Measurements from ENCODE around the gene CDK17.
A peak's percentile ranks its signal among the peaks of the same experiment; 100 is the strongest.

Gene CDK17

DNA sequence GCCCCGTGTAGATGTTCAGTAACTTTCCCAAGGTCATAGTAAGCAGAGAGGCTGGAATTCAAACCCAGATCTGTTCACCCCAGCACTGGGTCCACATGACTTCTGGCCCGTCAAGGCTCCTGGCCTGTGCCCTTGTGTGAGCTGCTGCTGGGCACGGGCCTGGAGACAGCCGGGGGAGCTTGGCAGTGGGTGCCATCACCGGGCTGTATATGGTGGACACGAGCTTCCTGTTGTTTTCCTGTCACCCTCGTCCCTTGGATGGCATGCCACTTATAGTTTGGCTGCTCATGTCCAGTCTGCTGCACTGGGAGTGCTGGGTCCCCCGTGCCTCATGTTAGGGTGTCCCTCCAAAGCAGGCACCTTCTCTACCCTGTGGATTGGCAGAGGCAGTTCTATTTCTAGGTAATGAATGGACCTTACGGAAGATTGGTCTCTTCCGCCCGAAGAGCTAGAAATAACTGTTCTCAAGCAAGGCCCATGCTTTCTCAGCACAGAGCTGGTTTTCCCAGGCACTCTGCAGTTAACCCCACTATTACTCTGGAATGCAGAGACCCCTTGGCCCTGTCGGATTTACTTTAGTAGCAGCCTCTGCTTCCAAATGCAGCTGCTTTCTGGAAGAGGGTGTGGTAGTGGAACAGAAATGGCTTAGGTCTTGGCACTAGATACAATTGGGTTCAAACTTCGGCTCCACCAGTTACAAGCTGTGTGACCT is 161.7 kb downstream of the CDK17 start:
- H3K4me3 ChIP-seq (ENCODE audit: low read length in 2 of 2): no peak overlapping the region
- no peaks in the 10 kb centered on the region for H3K27me3 ChIP-seq (ENCODE audit: control insufficient read depth in 2 of 2, insufficient read depth in 2 of 2, low read length in 2 of 2)
- no peaks in the 10 kb centered on the region for H3K9me3 ChIP-seq (ENCODE audit: control insufficient read depth in 2 of 2, low read length in 2 of 2)
- peak overlapping the region; percentile 46 to 80 for H3K27ac ChIP-seq (ENCODE audit: low read depth in 2 of 2, low read length in 2 of 2)
- H3K4me1 ChIP-seq (ENCODE audit: control insufficient read depth in 2 of 2, insufficient read depth in 2 of 2, low read length in 2 of 2): peaks cover 26 to 33% of the 10 kb centered on the region in 2 donors
- no peaks in the 10 kb centered on the region for H3K36me3 ChIP-seq (ENCODE audit: control insufficient read depth in 2 of 2, insufficient read depth in 2 of 2, low read length in 2 of 2)
- peak overlapping the region in 1 of 2 donors; percentile 14 for H3K9ac ChIP-seq (ENCODE audit: low read depth in 1 of 2, low read length in 2 of 2)

DNA sequence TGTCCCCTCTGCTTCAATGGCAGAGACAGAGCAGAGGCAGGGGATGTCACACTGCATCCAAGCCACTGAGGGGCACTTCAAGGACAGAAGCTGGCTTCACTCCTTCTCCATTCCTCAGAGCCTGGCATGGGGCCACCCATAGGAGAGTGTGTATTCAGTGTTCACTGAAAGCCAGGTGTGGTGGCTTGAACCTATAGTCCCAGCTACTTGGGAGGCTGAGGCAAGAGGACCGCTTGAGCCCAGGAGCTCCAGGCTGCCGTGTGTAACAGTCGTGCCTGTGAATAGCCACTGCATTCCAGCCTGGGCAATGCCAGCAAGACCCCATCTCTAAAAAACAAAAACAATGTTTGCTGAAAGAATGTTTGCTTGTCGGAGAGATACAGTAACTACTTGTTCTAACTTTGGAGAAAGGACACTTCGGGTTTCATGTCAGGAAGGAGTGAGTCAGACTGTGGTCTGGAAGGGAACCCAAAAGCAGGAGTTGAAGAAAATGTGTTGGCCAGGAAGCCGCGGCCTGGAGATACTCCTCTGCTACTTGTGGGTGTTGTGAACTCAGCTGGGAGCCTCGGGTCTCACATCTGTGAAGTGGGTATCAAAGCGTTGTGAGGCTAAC is 162.7 kb downstream of the CDK17 start:
- no peaks in the 10 kb centered on the region for H3K27me3 ChIP-seq (ENCODE audit: control insufficient read depth in 2 of 2, insufficient read depth in 2 of 2, low read length in 2 of 2)
- no peaks in the 10 kb centered on the region for H3K36me3 ChIP-seq (ENCODE audit: control insufficient read depth in 2 of 2, insufficient read depth in 2 of 2, low read length in 2 of 2)
- H3K4me1 ChIP-seq (ENCODE audit: control insufficient read depth in 2 of 2, insufficient read depth in 2 of 2, low read length in 2 of 2): peaks cover 26 to 33% of the 10 kb centered on the region in 2 donors
- H3K27ac ChIP-seq (ENCODE audit: low read depth in 2 of 2, low read length in 2 of 2): peak overlapping the region; percentile 80 to 86
- H3K4me3 ChIP-seq (ENCODE audit: low read length in 2 of 2): no peak overlapping the region
- H3K9me3 ChIP-seq (ENCODE audit: control insufficient read depth in 2 of 2, low read length in 2 of 2): no peaks in the 10 kb centered on the region
- peak overlapping the region in 1 of 2 donors; percentile 20 for H3K9ac ChIP-seq (ENCODE audit: low read depth in 1 of 2, low read length in 2 of 2)

DNA sequence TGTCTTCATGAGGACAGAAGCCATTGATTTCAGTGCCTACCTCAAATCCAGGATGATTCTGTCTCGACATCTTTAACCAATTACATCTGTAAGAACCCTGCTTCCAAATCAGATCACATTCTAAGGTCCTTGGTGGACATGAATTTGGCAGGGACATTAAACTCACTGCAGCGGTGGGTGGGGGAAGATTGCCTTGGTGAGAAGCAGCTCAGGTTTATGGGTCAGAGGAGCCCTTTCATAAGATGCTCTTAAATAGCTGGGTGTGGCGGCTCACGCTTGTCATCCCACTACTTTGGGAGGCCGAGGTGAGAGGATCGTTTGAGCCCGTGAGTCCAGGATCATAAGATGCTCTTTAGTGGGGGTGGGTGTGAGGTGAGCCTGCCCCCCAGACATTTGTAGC is 163.2 kb downstream of the CDK17 start:
- Histone ChIP-seq H3K4me3 (ENCODE audit: low read length in 2 of 2) (no peak overlapping the region), H3K9ac (ENCODE audit: low read depth in 1 of 2, low read length in 2 of 2) (no peak overlapping the region), H3K27ac (ENCODE audit: low read depth in 2 of 2, low read length in 2 of 2) (peak overlapping the region; percentile 80 to 86), H3K27me3 (ENCODE audit: control insufficient read depth in 2 of 2, insufficient read depth in 2 of 2, low read length in 2 of 2) (no peaks in the 10 kb centered on the region), H3K4me1 (ENCODE audit: control insufficient read depth in 2 of 2, insufficient read depth in 2 of 2, low read length in 2 of 2) (peaks cover 23 to 28% of the 10 kb centered on the region in 2 donors), H3K36me3 (ENCODE audit: control insufficient read depth in 2 of 2, insufficient read depth in 2 of 2, low read length in 2 of 2) (no peaks in the 10 kb centered on the region), H3K9me3 (ENCODE audit: control insufficient read depth in 2 of 2, low read length in 2 of 2) (no peaks in the 10 kb centered on the region)

DNA sequence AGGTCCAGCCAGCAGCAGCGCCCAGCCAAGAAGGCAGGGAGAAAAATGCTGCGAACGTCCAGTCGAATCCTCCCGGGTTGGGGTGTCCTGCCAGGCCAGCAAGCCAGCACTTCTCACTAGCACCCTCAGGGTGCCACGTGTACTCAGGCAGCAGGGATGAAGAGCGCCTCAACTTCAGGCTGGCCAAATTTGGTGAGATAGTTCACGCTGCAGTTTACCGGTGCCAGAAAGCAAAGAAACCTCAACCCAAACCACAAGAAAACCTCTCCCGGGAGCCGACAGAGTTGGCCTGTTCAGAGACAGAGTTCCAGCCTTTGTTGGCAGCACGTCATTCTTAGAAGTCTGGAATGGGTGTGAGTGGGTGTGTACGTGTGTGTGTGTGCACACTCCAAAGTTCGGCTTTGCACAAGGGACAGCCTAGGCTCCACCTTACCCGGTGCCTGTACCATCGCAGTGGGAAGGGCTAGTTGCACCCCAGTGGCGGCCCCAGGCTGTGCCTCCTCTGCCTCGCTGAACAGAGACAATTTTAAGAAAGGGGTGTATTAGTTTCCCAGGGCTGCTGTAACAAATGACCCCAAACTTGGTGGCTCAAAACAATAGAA is 163.9 kb downstream of the CDK17 start:
- Histone ChIP-seq H3K27me3 (ENCODE audit: control insufficient read depth in 2 of 2, insufficient read depth in 2 of 2, low read length in 2 of 2) (no peaks in the 10 kb centered on the region), H3K4me3 (ENCODE audit: low read length in 2 of 2) (no peak overlapping the region), H3K27ac (ENCODE audit: low read depth in 2 of 2, low read length in 2 of 2) (peak overlapping the region in 1 of 2 donors; percentile 80)

DNA sequence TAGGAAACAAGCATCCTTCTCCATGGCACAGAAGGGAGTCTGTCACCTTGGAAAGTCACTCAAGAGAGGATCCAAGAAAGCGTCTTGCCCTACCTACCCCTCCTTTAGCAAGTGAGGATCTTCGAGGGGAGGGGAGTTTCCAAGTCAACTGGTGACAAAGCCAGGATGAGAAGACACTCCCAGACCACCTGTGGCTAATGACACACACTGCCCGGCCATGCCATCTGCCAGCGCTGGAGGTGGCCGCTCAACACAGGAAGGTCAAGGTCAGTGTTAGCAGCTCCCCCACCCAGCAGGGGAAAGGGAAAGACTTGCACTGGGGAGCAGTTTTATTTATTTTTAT is 164.8 kb downstream of the CDK17 start:
- Histone ChIP-seq H3K36me3 (ENCODE audit: control insufficient read depth in 2 of 2, insufficient read depth in 2 of 2, low read length in 2 of 2) (no peaks in the 10 kb centered on the region), H3K27ac (ENCODE audit: low read depth in 2 of 2, low read length in 2 of 2) (peak overlapping the region in 1 of 2 donors; percentile 79), H3K9ac (ENCODE audit: low read depth in 1 of 2, low read length in 2 of 2) (no peak overlapping the region), H3K4me1 (ENCODE audit: control insufficient read depth in 2 of 2, insufficient read depth in 2 of 2, low read length in 2 of 2) (peaks cover 22 to 24% of the 10 kb centered on the region in 2 donors), H3K27me3 (ENCODE audit: control insufficient read depth in 2 of 2, insufficient read depth in 2 of 2, low read length in 2 of 2) (no peaks in the 10 kb centered on the region), H3K4me3 (ENCODE audit: low read length in 2 of 2) (no peak overlapping the region), H3K9me3 (ENCODE audit: control insufficient read depth in 2 of 2, low read length in 2 of 2) (no peaks in the 10 kb centered on the region)

More for the DNA sequence above, 163.9 kb downstream of the CDK17 start:
- Histone ChIP-seq H3K36me3 (ENCODE audit: control insufficient read depth in 2 of 2, insufficient read depth in 2 of 2, low read length in 2 of 2) (no peaks in the 10 kb centered on the region), H3K4me1 (ENCODE audit: control insufficient read depth in 2 of 2, insufficient read depth in 2 of 2, low read length in 2 of 2) (peaks cover 22 to 25% of the 10 kb centered on the region in 2 donors), H3K9ac (ENCODE audit: low read depth in 1 of 2, low read length in 2 of 2) (peak overlapping the region in 1 of 2 donors; percentile 36), H3K9me3 (ENCODE audit: control insufficient read depth in 2 of 2, low read length in 2 of 2) (no peaks in the 10 kb centered on the region)

DNA sequence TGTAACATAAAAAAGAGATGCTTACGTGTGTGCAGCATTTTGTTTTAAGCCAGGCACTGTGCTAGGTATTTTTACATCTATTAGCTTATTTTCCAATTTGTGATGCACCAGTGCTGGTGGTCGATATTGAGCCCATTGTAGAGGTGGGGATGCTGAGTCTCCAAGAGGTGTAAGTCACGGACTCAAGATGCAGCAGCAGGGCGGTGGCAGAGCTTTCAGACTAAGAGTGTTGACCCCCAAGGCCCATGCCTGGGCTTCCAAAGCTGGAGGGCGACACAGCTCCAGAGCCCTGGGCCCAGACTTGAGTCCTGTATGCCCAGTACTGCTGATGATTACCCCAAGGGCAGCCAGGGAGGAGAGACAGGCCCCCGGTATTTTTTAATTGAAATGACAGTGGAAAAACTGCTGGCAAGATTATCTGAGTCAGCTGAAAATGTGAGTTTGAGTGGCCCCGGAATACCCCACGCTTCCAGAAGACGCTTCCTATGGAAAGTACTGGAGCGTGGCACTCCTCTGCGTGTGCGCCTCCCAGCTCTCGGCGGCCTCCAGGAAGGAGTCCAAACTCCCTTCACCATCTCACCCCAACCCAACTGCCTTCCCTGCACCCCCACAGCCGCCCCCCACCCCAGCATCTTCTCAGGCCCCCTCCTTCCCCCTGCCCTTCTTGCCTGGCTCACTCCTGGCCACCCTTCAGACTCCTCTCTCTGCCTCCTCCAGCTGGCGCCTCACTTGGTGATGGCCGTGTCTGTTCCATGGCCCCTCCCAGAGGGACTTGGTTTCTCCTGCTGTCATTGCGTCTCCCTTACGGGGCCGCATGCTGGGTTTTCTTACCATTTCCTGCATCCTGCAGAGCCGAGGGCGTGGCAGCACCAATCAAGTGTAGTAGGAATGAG is 165.4 kb downstream of the CDK17 start:
- peaks cover 22 to 24% of the 10 kb centered on the region in 2 donors for H3K4me1 ChIP-seq (ENCODE audit: control insufficient read depth in 2 of 2, insufficient read depth in 2 of 2, low read length in 2 of 2)
- H3K4me3 ChIP-seq (ENCODE audit: low read length in 2 of 2): no peak overlapping the region
- H3K27ac ChIP-seq (ENCODE audit: low read depth in 2 of 2, low read length in 2 of 2): peak overlapping the region; percentile 49 to 79
- H3K9ac ChIP-seq (ENCODE audit: low read depth in 1 of 2, low read length in 2 of 2): no peak overlapping the region
- H3K36me3 ChIP-seq (ENCODE audit: control insufficient read depth in 2 of 2, insufficient read depth in 2 of 2, low read length in 2 of 2): no peaks in the 10 kb centered on the region
- H3K27me3 ChIP-seq (ENCODE audit: control insufficient read depth in 2 of 2, insufficient read depth in 2 of 2, low read length in 2 of 2): no peaks in the 10 kb centered on the region
- no peaks in the 10 kb centered on the region for H3K9me3 ChIP-seq (ENCODE audit: control insufficient read depth in 2 of 2, low read length in 2 of 2)

DNA sequence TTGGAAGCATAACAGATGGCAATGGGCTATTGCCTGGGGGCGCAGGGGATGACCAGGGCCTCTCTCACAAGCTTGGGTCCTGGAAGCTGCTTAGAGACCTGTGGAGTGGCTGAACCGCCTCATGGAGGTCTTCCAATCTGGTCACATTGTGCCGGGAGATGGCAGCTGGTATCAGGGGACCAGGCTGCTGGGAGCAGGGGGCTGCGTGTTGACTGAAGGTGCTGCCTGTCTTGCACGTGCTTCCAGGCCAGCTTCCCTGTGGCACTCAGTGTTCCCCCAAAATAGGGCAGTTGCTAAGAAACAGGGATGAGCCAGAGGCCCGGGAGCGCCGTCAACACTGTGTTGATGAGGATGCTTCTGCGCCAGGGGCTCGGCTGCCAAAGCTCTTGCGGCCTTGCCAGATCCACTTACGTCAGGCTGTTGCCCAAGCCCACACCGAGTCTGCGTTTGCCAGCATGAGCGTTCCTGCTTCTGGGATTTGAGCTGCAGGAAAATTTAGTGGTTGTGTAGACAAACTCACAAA is 166.2 kb downstream of the CDK17 start:
- H3K36me3 ChIP-seq (ENCODE audit: control insufficient read depth in 2 of 2, insufficient read depth in 2 of 2, low read length in 2 of 2): no peaks in the 10 kb centered on the region
- H3K9me3 ChIP-seq (ENCODE audit: control insufficient read depth in 2 of 2, low read length in 2 of 2): no peaks in the 10 kb centered on the region
- H3K9ac ChIP-seq (ENCODE audit: low read depth in 1 of 2, low read length in 2 of 2): no peak overlapping the region
- H3K4me1 ChIP-seq (ENCODE audit: control insufficient read depth in 2 of 2, insufficient read depth in 2 of 2, low read length in 2 of 2): peaks cover 22 to 24% of the 10 kb centered on the region in 2 donors
- H3K27me3 ChIP-seq (ENCODE audit: control insufficient read depth in 2 of 2, insufficient read depth in 2 of 2, low read length in 2 of 2): no peaks in the 10 kb centered on the region
- H3K4me3 ChIP-seq (ENCODE audit: low read length in 2 of 2): no peak overlapping the region
- peak overlapping the region; percentile 77 to 79 for H3K27ac ChIP-seq (ENCODE audit: low read depth in 2 of 2, low read length in 2 of 2)

DNA sequence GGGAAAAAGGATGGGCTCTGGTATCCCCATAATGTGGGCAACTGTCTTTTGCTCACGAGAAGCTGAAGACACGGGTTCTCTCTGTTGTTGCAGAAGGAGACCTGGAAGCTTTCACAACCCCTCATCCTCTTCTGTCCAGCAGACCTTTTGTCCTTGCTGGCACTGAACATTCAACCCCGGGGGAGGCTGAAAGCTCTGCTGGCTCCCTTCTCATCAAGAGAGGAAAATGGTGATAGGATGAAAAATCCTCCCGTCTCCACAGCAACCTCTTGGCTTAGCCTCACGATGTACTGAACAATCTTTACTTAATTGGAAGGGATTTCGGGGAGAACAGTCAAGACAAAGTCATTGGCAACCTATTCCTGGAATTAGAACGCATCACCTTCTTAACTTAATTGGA is 167.1 kb downstream of the CDK17 start:
- peaks cover 17 to 18% of the 10 kb centered on the region in 2 donors for H3K4me1 ChIP-seq (ENCODE audit: control insufficient read depth in 2 of 2, insufficient read depth in 2 of 2, low read length in 2 of 2)
- H3K27ac ChIP-seq (ENCODE audit: low read depth in 2 of 2, low read length in 2 of 2): peak overlapping the region; percentile 2 to 79
- H3K9ac ChIP-seq (ENCODE audit: low read depth in 1 of 2, low read length in 2 of 2): no peak overlapping the region
- peaks cover 0 to 3% of the 10 kb centered on the region in 2 donors for H3K36me3 ChIP-seq (ENCODE audit: control insufficient read depth in 2 of 2, insufficient read depth in 2 of 2, low read length in 2 of 2)
- H3K27me3 ChIP-seq (ENCODE audit: control insufficient read depth in 2 of 2, insufficient read depth in 2 of 2, low read length in 2 of 2): no peaks in the 10 kb centered on the region
- no peak overlapping the region for H3K4me3 ChIP-seq (ENCODE audit: low read length in 2 of 2)
- H3K9me3 ChIP-seq (ENCODE audit: control insufficient read depth in 2 of 2, low read length in 2 of 2): no peaks in the 10 kb centered on the region

DNA sequence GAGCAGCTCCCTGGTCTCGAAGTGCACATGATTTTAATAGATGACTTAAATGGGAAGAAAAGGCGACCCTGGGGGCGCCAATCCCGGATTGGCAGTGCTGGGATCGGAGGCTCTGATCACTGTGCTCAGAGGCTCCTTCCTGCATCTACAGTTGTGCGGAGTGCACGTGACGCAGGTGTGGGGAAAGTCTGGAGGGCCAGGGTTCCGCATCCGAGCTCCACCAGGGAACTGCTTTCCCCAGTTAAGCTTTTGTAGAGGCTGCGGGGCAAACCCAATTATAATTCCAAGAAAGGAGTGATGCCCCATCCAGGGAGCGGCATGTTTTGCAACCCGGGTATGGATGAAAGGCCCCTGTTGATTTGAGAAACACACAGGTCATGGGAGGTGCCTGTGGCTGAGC is 169.6 kb downstream of the CDK17 start:
- Histone ChIP-seq H3K36me3 (ENCODE audit: control insufficient read depth in 2 of 2, insufficient read depth in 2 of 2, low read length in 2 of 2) (peaks cover 0 to 10% of the 10 kb centered on the region in 2 donors), H3K9ac (ENCODE audit: low read depth in 1 of 2, low read length in 2 of 2) (no peak overlapping the region), H3K27ac (ENCODE audit: low read depth in 2 of 2, low read length in 2 of 2) (no peak overlapping the region), H3K4me1 (ENCODE audit: control insufficient read depth in 2 of 2, insufficient read depth in 2 of 2, low read length in 2 of 2) (peaks cover 4% of the 10 kb centered on the region in 2 donors), H3K9me3 (ENCODE audit: control insufficient read depth in 2 of 2, low read length in 2 of 2) (no peaks in the 10 kb centered on the region), H3K4me3 (ENCODE audit: low read length in 2 of 2) (no peak overlapping the region), H3K27me3 (ENCODE audit: control insufficient read depth in 2 of 2, insufficient read depth in 2 of 2, low read length in 2 of 2) (no peaks in the 10 kb centered on the region)
